ENCODE measurements around the gene PRELID2.
"Not testable (repeated sequence)": the region's sequence is repeated elsewhere in the genome, so short reads cannot be mapped to it uniquely, and the experiment has no call there.

DNA sequence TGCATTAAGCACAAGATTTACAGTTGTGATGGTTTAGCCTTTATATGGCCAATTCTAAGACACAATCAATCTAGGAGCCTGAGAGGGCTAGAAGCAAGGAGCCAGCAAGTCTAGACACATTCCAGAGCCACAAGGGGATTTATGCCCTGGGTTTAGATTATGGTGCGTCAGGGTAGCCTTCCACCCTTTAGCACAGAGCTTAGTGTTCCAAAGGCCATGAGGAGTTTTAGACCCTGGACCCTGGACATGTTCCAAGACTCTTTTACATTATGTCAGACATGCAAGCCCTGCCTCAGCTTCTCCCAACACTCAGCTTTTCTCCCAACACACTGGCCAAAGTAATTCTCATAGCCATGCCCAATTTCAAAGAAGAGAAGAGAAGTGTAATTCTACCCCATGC is 105.2 kb downstream of the PRELID2 start:
- not testable (repeated sequence) for TF ChIP-seq CTCF, POLR2A (IDR thresholded peaks at IDR 0.05)

Data from breast epithelium (tissue), 3 donors.